ENCODE measurements around the gene UMODL1.

UMODL1 gene

GRCh38 chr21:42129300-42130266 is 58.5 kb downstream of the UMODL1 start:
- no peak for DNase-seq (ENCODE audit: low spot score)

GRCh38 chr21:42130441-42130840 is 59.3 kb downstream of the UMODL1 start:
- no peak for DNase-seq (ENCODE audit: low spot score)

- no peak for DNase-seq (ENCODE audit: low spot score)
Observed at GRCh38 chr21:42132183-42132582, 61.1 kb downstream of the UMODL1 start.

GRCh38 chr21:42133131-42133530 is 62.0 kb downstream of the UMODL1 start:
- DNase-seq (ENCODE audit: low spot score): no peak

- no peak for DNase-seq (ENCODE audit: low spot score)
Observed at GRCh38 chr21:42135386-42136052, 64.4 kb downstream of the UMODL1 start.

GRCh38 chr21:42137191-42137904 is 66.2 kb downstream of the UMODL1 start:
- DNase-seq (ENCODE audit: low spot score): no peak

- DNase-seq (ENCODE audit: low spot score): no peak
Observed at GRCh38 chr21:42140196-42140934, 69.2 kb downstream of the UMODL1 start.

GRCh38 chr21:42141643-42142042 is 70.5 kb downstream of the UMODL1 start:
- DNase-seq (ENCODE audit: low spot score): no peak

GRCh38 chr21:42142141-42142540 is 71.0 kb downstream of the UMODL1 start:
- DNase-seq (ENCODE audit: low spot score): no peak

- no peak for DNase-seq (ENCODE audit: low spot score)
Observed at GRCh38 chr21:42142627-42143026, 71.5 kb downstream of the UMODL1 start.

GRCh38 chr21:42143111-42143510 is 72.0 kb downstream of the UMODL1 start:
- DNase-seq (ENCODE audit: low spot score): no peak

- no peak for DNase-seq (ENCODE audit: low spot score)
Observed at GRCh38 chr21:42144221-42144620, 73.1 kb downstream of the UMODL1 start.

- no peak for DNase-seq (ENCODE audit: low spot score)
Observed at GRCh38 chr21:42144679-42145568, 73.8 kb downstream of the UMODL1 start.

- DNase-seq (ENCODE audit: low spot score): peak; percentile 85
Observed at GRCh38 chr21:42145569-42146272, 74.6 kb downstream of the UMODL1 start.

- DNase-seq (ENCODE audit: low spot score): no peak
Observed at GRCh38 chr21:42146273-42146805, 75.2 kb downstream of the UMODL1 start.

GRCh38 chr21:42146821-42147220 is 75.7 kb downstream of the UMODL1 start:
- no peak for DNase-seq (ENCODE audit: low spot score)

GRCh38 chr21:42147386-42148020 is 76.4 kb downstream of the UMODL1 start:
- no peak for DNase-seq (ENCODE audit: low spot score)

GRCh38 chr21:42148097-42148496 is 77.0 kb downstream of the UMODL1 start:
- DNase-seq (ENCODE audit: low spot score): no peak

- no peak for DNase-seq (ENCODE audit: low spot score)
Observed at GRCh38 chr21:42148584-42148983, 77.5 kb downstream of the UMODL1 start.

All from Ammon's horn (tissue), 1 donor.